Measurements from ENCODE around the gene ADCK1. TPM values are rescaled to one million over a fixed set of nuclear protein-coding genes. Genes with fewer than 3 reads are reported as not detected.
"Not testable (repeated sequence)": the region's sequence is repeated elsewhere in the genome, so short reads cannot be mapped to it uniquely, and the experiment has no call there.

Gene ADCK1
- total and polyA plus RNA-seq, 8 donors, result 2.9 to 9.9 (median 4.9) TPM

- no peak for FAIRE-seq
- 89 to 90% methylated on average over 2 of the region's 2 CpGs for WGBS, 2 donors
Observed at GRCh38 chr14:77812028-77812427, 12.1 kb downstream of the ADCK1 start.

GRCh38 chr14:77812682-77813081 lies 12.8 kb downstream of the ADCK1 start:
- H3K9me3 ChIP-seq; FAIRE-seq; DNase-seq; H3K36me3 ChIP-seq; intact Hi-C loops (cut with DNase I); H3K4me1 ChIP-seq; H3K27me3 ChIP-seq; H3K4me3 ChIP-seq; H3K27ac ChIP-seq; ATAC-seq: not testable (repeated sequence)
- WGBS, 2 donors, result 86 to 89% methylated on average over 6 of the region's 6 CpGs

More at GRCh38 chr14:77812028-77812427, 12.1 kb downstream of the ADCK1 start:
- intact Hi-C loops (cut with DNase I), result no loop called here
- DNase-seq (no peak), ATAC-seq (no peak)
- no peak overlapping the region for H3K27ac ChIP-seq
- TF ChIP-seq CTCF (IDR thresholded peaks at IDR 0.05), result no peak
- no peak overlapping the region for H3K4me3 ChIP-seq
- H3K4me1 ChIP-seq, result no peaks in the 10 kb centered on the region
- no peaks in the 10 kb centered on the region for H3K27me3 ChIP-seq
- no peaks in the 10 kb centered on the region for H3K9me3 ChIP-seq
- no peaks in the 10 kb centered on the region for H3K36me3 ChIP-seq

GRCh38 chr14:77822307-77822706 lies 22.4 kb downstream of the ADCK1 start:
- no peaks in the 10 kb centered on the region for H3K4me1 ChIP-seq
- H3K9me3 ChIP-seq, result no peaks in the 10 kb centered on the region
- peaks cover 0 to 12% (median 0%) of the 10 kb centered on the region in 3 donors for H3K36me3 ChIP-seq
- no peak overlapping the region for H3K27ac ChIP-seq
- no peak for DNase-seq
- no peak overlapping the region for H3K4me3 ChIP-seq
- intact Hi-C loops (cut with DNase I), result no loop called here
- no peak for FAIRE-seq
- H3K27me3 ChIP-seq, result no peaks in the 10 kb centered on the region
- no peak for TF ChIP-seq CTCF (IDR thresholded peaks at IDR 0.05)
- ATAC-seq, result no peak
- WGBS, 2 donors, result 93 to 96% methylated on average over 5 of the region's 5 CpGs

GRCh38 chr14:77822741-77823140 lies 22.8 kb downstream of the ADCK1 start:
- FAIRE-seq, result no peak
- no peak for ATAC-seq
- Histone ChIP-seq H3K27ac (no peak overlapping the region), H3K36me3 (peaks cover 0 to 12% (median 0%) of the 10 kb centered on the region in 3 donors), H3K9me3 (no peaks in the 10 kb centered on the region), H3K4me1 (no peaks in the 10 kb centered on the region), H3K27me3 (no peaks in the 10 kb centered on the region), H3K4me3 (no peak overlapping the region)
- DNase-seq, result no peak
- intact Hi-C loops (cut with DNase I), result no loop called here
- TF ChIP-seq CTCF (IDR thresholded peaks at IDR 0.05), result no peak
- WGBS, 2 donors, result 94% methylated on average over 3 of the region's 3 CpGs

- Histone ChIP-seq H3K4me1 (no peaks in the 10 kb centered on the region), H3K27ac (no peak overlapping the region), H3K27me3 (no peaks in the 10 kb centered on the region), H3K9me3 (no peaks in the 10 kb centered on the region), H3K36me3 (peaks cover 0 to 12% (median 0%) of the 10 kb centered on the region in 3 donors), H3K4me3 (no peak overlapping the region)
- intact Hi-C loops (cut with DNase I), result no loop called here
- no peak for FAIRE-seq
- no peak for TF ChIP-seq CTCF (IDR thresholded peaks at IDR 0.05)
- WGBS, 2 donors, result 97% methylated on average over 3 of the region's 3 CpGs
- ATAC-seq, result no peak
- no peak for DNase-seq
Observed at GRCh38 chr14:77823378-77823777, 23.5 kb downstream of the ADCK1 start.
